Heart right ventricle (tissue), 16 donors: ENCODE measurements around the gene TLCD1. TPM values are rescaled to one million over a fixed set of nuclear protein-coding genes. Genes with fewer than 3 reads are reported as not detected.
"Not testable (repeated sequence)": the region's sequence is repeated elsewhere in the genome, so short reads cannot be mapped to it uniquely, and the experiment has no call there.

ENCODE experiments used
- ATAC-seq, 8 donors: fragments of 200-7000 bp; cut with Tn5 transposase; one replicate each; pipeline ENCODE4 v1.9.1; 2020; ENCODE audit warnings: mild to moderate bottlenecking in 8 of 8, moderate library complexity in 8 of 8, moderate number of reproducible peaks in 1 of 8
- DNase-seq, 2 donors: peaks; one replicate each; pipeline ENCODE4 v3.0.0-alpha.2; 2020
- H3K27ac ChIP-seq, 10 donors: fragments of 200-600 bp; sonication (generic) in 2 of 10; one replicate each; pipeline versions ENCODE4 v1.5.0 to v1.8.0; 2020 to 2022; ENCODE audit warnings: mild to moderate bottlenecking in 3 of 10
- H3K27me3 ChIP-seq, 7 donors: fragments of 200-600 bp; one replicate each; pipeline ENCODE4 v1.8.0; 2021 to 2022; ENCODE audit warnings: mild to moderate bottlenecking in 2 of 7
- H3K36me3 ChIP-seq, 9 donors: fragments of 200-600 bp; sonication (generic) in 1 of 9; one replicate each; pipeline versions ENCODE4 v1.5.0 to v1.8.0; 2020 to 2022; ENCODE audit warnings: mild to moderate bottlenecking in 2 of 9
- H3K4me1 ChIP-seq, 9 donors: fragments of 200-600 bp; sonication (generic) in 1 of 9; one replicate each; pipeline versions ENCODE4 v1.5.0 to v1.8.0; 2020 to 2022; ENCODE audit warnings: mild to moderate bottlenecking in 4 of 9
- H3K4me3 ChIP-seq, 10 donors: fragments of 200-600 bp; sonication (generic) in 2 of 10; one replicate each; pipeline versions ENCODE4 v1.5.0 to v1.8.0; 2020 to 2022; ENCODE audit warnings: mild to moderate bottlenecking in 7 of 10, moderate library complexity in 2 of 10
- H3K9me3 ChIP-seq, 11 donors: fragments of 200-600 bp in 10 of 11; sonication (generic) in 2 of 11; one replicate each; pipeline versions ENCODE4 v1.5.0 to v1.8.0; 2013 to 2022; ENCODE audit warnings: mild to moderate bottlenecking in 2 of 11, control low read depth in 1 of 11, moderate library complexity in 1 of 11
- WGBS, 2 donors: extraction: QIAGEN DNeasy Blood & Tissue Kit; methylation state at CpG; one replicate each; pipeline ENCODE4 v1.1.7; 2013; ENCODE audit warnings: inconsistent platforms in 1 of 2; 5-methylcytosine and 5-hydroxymethylcytosine counted together
- intact Hi-C, 10 donors: fragments of 100-400 bp; cut with DNase I; formaldehyde crosslinking; loops; one replicate each; pipeline versions ENCODE4 v1.11.1 to v1.14.2; 2022
- polyA plus RNA-seq, 2 donors: library from polyadenylated mRNA; stranded (reverse); fragments of 200-250 nt; gene quantifications; one replicate each; pipeline ENCODE4 v1.2.3, GENCODE V29; 2013
- total RNA-seq, 10 donors: library from RNA; stranded (reverse); fragmentation: NEBNext Ultra II Directional in 3 of 10; extraction: Animal tissue kit (Norgen Biotek cat#: 25700) in 3 of 10; gene quantifications; one replicate each; pipeline versions ENCODE4 v1.2.1 to v1.2.4, GENCODE V29; 2021 to 2023
- TF ChIP-seq, protein P1 (sequence below), 9 donors: fragments of 200-600 bp; sonication (generic) in 2 of 9; IDR thresholded peaks; one replicate each; pipeline versions ENCODE4 v1.5.0 to v1.8.0; 2021 to 2022; ENCODE audit warnings: antibody characterized with exemption in 9 of 9, mild to moderate bottlenecking in 5 of 9, moderate library complexity in 1 of 9
- donor health status: Arrhythmogenic right ventricular cardiomyopathy.
- donor health status: ischemic (EF 13 %, LVEDD 7.1; RV severe dilation, severe dysfunction).
- donor health status: healthy with polysubstance abuse.
- donor health status: DM: no; HTN: yes; CAD: no.
- donor health status: DM: no; HTN: no; CAD: no.
- donor health status: ischemic (EF 25% LVEDD 6.9; RV normal size, moderate dysfunction).
- donor health status: ischemic (EF 25% LVEDD 5.7; RV mildly dilated, moderate dysfunction).
- donor health status: healthy.
- donor health status: DM: yes; HTN: yes; CAD: no.
- donor health status: Ischemic cardiomyopathy.
- donor health status: ischemic (EF 35%, LVEDD 5.7; RV mildly dilated, moderate dysfunction).
- donor health status: nonischemic (EF 11% LVEDD 7.7; RV severe dilation, severe dysfunction).
- donor health status: DM: yes; HTN: yes; CAD: no.
- donor health status: PGD.
- donor health status: ischemic (EF 29% LVEDD 5.4; RV normal size, mild dysfunction).
- donor health status: nonischemic (EF 23%, LVEDD 6.1; RV moderate dilation, normal function).

Gene TLCD1
- total and polyA plus RNA-seq, 12 donors, result 0.36 to 9.3 (median 1.1) TPM

DNA sequence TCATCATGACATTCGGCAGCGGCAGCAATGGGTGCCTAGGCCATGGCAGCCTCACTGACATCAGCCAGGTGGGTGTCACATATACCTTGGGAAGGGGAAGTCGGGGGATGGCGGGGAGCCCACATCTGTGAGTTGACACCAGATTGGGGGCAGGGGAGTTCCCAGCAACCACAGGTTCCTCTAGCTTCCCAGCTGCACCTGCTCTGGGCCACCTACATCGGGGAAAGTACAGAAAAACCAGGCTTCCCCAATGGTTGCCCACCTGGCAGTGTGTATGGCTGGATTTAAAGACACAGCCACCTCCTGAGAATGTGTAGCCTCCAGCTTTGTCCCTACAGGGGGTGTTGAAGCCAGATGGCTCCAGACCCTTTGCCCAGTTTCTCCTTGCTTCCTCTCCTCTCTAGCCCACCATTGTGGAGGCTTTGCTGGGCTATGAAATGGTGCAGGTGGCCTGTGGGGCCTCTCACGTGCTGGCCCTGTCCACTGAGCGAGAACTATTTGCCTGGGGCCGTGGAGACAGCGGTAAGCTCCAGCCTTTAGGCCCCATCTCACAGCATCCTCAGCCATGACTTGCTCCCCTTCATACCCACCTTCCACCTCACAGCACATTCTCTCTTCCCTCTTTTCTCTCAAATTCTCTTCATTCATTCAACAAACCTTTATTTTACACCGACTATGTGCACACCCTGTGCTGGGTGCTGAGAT lies 12.8 kb upstream of the TLCD1 start:
- ATAC-seq (no peak), DNase-seq (no peak)
- intact Hi-C loops, result no loop called here
- H3K4me1 ChIP-seq, result peaks cover 0 to 26% (median 6%) of the 10 kb centered on the region in 9 donors
- no peak overlapping the region for H3K27ac ChIP-seq
- TF ChIP-seq, protein P1, sequence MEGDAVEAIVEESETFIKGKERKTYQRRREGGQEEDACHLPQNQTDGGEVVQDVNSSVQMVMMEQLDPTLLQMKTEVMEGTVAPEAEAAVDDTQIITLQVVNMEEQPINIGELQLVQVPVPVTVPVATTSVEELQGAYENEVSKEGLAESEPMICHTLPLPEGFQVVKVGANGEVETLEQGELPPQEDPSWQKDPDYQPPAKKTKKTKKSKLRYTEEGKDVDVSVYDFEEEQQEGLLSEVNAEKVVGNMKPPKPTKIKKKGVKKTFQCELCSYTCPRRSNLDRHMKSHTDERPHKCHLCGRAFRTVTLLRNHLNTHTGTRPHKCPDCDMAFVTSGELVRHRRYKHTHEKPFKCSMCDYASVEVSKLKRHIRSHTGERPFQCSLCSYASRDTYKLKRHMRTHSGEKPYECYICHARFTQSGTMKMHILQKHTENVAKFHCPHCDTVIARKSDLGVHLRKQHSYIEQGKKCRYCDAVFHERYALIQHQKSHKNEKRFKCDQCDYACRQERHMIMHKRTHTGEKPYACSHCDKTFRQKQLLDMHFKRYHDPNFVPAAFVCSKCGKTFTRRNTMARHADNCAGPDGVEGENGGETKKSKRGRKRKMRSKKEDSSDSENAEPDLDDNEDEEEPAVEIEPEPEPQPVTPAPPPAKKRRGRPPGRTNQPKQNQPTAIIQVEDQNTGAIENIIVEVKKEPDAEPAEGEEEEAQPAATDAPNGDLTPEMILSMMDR (IDR thresholded peaks at IDR 0.05), result no peak
- H3K27me3 ChIP-seq, result no peaks in the 10 kb centered on the region
- no peaks in the 10 kb centered on the region for H3K9me3 ChIP-seq
- no peak overlapping the region for H3K4me3 ChIP-seq
- 93 to 94% methylated on average over 10 of the region's 10 CpGs for WGBS, 2 donors
- H3K36me3 ChIP-seq, result no peaks in the 10 kb centered on the region

DNA sequence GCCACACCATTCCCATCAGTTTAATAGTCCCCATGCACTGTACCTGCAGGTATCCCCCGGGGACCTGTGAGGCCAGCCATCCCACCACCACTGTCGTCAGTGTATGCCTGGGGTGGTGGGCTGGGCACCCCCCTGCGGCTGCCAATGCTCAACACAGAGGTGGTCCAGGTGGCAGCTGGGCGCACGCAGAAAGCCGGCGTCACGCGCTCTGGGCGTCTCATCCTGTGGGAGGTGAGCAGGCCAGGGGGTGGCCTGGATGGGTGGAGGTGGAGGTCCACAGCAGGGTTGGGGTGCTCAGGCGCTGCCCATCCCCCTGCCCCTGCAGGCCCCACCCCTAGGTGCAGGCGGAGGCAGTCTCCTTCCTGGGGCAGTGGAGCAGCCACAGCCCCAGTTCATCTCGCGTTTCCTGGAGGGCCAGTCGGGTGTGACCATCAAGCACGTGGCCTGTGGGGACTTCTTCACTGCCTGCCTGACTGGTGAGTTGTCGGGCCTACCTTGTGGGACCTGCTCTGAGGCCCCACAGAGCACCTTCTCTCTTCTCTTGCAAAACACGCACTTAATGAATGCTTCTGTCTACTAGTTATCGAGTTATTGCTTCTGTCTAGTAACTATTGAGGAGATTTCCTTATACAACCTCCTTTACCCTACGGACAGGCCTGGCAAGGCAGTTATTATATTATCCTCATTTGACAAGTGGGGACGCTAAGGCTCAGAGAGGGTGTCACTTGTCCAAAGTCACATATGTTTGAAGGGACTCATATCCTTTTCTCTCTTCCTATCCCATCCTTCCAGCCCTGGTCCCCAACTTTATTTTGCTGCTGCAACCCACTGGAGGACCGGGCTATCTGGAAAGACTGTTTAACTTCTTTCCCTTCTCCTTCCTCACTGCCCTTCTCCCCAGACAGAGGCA lies 12.0 kb upstream of the TLCD1 start:
- intact Hi-C loops, result no loop called here
- TF ChIP-seq, protein P1 (IDR thresholded peaks at IDR 0.05), result no peak
- Histone ChIP-seq H3K9me3 (no peaks in the 10 kb centered on the region), H3K27me3 (no peaks in the 10 kb centered on the region), H3K27ac (no peak overlapping the region), H3K4me3 (no peak overlapping the region), H3K36me3 (no peaks in the 10 kb centered on the region), H3K4me1 (peaks cover 0 to 19% (median 1%) of the 10 kb centered on the region in 9 donors)
- no peak for DNase-seq
- WGBS, 2 donors, result 90 to 91% methylated on average over 22 of the region's 22 CpGs
- peak in 2 of 8 donors; percentile 11 to 13 for ATAC-seq

DNA sequence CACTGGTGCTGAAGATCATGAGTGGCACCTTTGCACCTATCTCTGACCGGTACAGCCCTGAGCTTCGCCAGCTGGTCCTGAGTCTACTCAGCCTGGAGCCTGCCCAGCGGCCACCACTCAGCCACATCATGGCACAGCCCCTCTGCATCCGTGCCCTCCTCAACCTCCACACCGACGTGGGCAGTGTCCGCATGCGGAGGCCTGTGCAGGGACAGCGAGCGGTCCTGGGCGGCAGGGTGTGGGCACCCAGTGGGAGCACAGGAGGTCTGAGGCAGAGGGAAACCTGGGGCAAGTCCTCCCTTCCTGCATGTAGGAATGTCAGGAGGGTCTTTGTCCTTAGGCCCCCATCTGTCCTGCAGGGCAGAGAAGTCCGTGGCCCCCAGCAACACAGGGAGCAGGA lies 11.3 kb upstream of the TLCD1 start:
- Histone ChIP-seq H3K27me3 (no peaks in the 10 kb centered on the region), H3K27ac (no peak overlapping the region), H3K9me3 (no peaks in the 10 kb centered on the region), H3K4me3 (no peak overlapping the region), H3K4me1 (peaks cover 0 to 12% (median 0%) of the 10 kb centered on the region in 9 donors), H3K36me3 (no peaks in the 10 kb centered on the region)
- TF ChIP-seq, protein P1 (IDR thresholded peaks at IDR 0.05), result no peak
- DNase-seq (no peak), ATAC-seq (no peak)
- 97% methylated on average over 12 of the region's 12 CpGs for WGBS, 2 donors
- intact Hi-C loops, result no loop called here

DNA sequence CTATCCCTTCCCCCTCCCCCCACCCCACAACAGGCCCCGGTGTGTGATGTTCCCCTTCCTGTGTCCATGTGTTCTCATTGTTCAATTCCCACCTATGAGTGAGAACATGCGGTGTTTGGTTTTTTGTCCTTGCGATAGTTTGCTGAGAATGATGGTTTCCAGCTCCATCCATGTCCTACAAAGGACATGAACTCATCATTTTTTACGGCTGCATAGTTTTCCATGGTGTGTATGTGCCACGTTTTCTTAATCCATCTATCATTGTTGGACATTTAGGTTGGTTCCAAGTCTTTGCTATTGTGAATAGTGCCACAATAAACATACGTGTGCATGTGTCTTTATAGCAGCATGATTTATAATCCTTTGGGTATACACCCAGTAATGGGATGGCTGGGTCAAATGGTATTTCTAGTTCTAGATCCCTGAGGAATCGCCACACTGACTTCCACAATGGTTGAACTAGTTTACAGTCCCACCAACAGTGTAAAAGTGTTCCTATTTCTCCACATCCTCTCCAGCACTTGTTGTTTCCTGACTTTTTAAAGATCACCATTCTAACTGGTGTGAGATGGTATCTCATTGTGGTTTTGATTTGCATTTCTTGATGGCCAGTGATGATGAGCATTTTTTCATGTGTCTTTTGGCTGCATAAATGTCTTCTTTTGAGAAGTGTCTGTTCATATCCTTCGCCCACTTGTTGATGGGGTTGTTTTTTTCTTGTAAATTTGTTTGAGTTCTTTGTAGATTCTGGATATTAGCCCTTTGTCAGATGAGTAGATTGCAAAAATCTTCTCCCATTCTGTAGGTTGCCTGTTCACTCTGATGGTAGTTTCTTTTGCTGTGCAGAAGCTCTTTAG lies 10.1 kb upstream of the TLCD1 start:
- 93 to 98% methylated on average over 3 to 5 of the region's 8 CpGs for WGBS, 2 donors
- DNase-seq, H3K27me3 ChIP-seq, H3K36me3 ChIP-seq, intact Hi-C loops, H3K27ac ChIP-seq, ATAC-seq, H3K9me3 ChIP-seq, H3K4me3 ChIP-seq, H3K4me1 ChIP-seq: not testable (repeated sequence)
